Astrocyte (in vitro differentiated cells and primary cell): ENCODE data around the gene ZNF407.

Source experiments
- CTCF ChIP-seq: IDR thresholded peaks from 2 replicates; pipeline ENCODE4 v1.5.1; 2011; ENCODE audit warnings: low read depth, mild to moderate bottlenecking, inconsistent platforms, low read length, moderate library complexity; ENCODE audit not compliant: insufficient read depth
- EZH2 ChIP-seq: IDR thresholded peaks from 2 replicates; pipeline ENCODE4 v1.6.1; 2012; ENCODE audit warnings: mild to moderate bottlenecking, low read length, inconsistent platforms; ENCODE audit not compliant: insufficient read depth

- TF ChIP-seq CTCF (peak; percentile 17), EZH2 (no peak)
Measured at GRCh38 chr18:74654638-74655037, 57.0 kb downstream of the ZNF407 start.
